HEK293T (cell line): ENCODE data around the gene RENBP.
A peak's percentile ranks its signal among the peaks of the same experiment; 100 is the strongest.

Experiments
- CTCF ChIA-PET: fragments of 350-600 bp; formaldehyde crosslinking; extraction: SDS; loops from one replicate; lab custom pipeline; 2021; ENCODE audit warnings: antibody characterized with exemption, inconsistent platforms; lab: Yijun Ruan, JAX
- POLR2A ChIA-PET: fragments of 350-600 bp; formaldehyde crosslinking; extraction: SDS; loops from one replicate; lab custom pipeline; 2020; ENCODE audit warnings: antibody characterized with exemption, inconsistent platforms; lab: Yijun Ruan, JAX
- DNase-seq: peaks from one replicate; pipeline ENCODE4 v3.0.0; 2012; ENCODE audit warnings: mixed read lengths; ENCODE audit errors: extremely low spot score
- ARNT ChIP-seq: fragments of 450-650 bp; IDR thresholded peaks from 2 replicates; pipeline ENCODE4 v1.6.1; 2017; ENCODE audit warnings: mild to moderate bottlenecking
- BHLHE40 ChIP-seq: fragments of 450-650 bp; IDR thresholded peaks from 2 replicates; pipeline ENCODE4 v1.6.1; 2016; ENCODE audit warnings: mild to moderate bottlenecking, moderate library complexity, borderline replicate concordance
- CTBP1 ChIP-seq: fragments of 450-650 bp; IDR thresholded peaks from 2 replicates; pipeline ENCODE4 v1.6.1; 2016; ENCODE audit warnings: borderline replicate concordance
- ELF4 ChIP-seq: fragments of 450-650 bp; IDR thresholded peaks from 2 replicates; pipeline ENCODE4 v1.6.1; 2017; ENCODE audit warnings: antibody characterized with exemption
- FOXA1 ChIP-seq: fragments of 450-650 bp; IDR thresholded peaks from 2 replicates; pipeline ENCODE4 v1.6.1; 2016; ENCODE audit warnings: mild to moderate bottlenecking
- FOXK2 ChIP-seq: fragments of 450-650 bp; IDR thresholded peaks from 2 replicates; pipeline ENCODE4 v1.6.1; 2016; ENCODE audit warnings: mild to moderate bottlenecking
- FOXM1 ChIP-seq: fragments of 450-650 bp; IDR thresholded peaks from 2 replicates; pipeline ENCODE4 v1.6.1; 2017; ENCODE audit warnings: mild to moderate bottlenecking, borderline replicate concordance
- HDGF ChIP-seq: fragments of 450-650 bp; IDR thresholded peaks from 2 replicates; pipeline ENCODE4 v1.6.1; 2017; ENCODE audit warnings: antibody characterized with exemption, borderline replicate concordance
- L3MBTL2 ChIP-seq: fragments of 450-650 bp; conservative IDR thresholded peaks from 2 replicates; pipeline ENCODE4 v1.6.1; 2016; ENCODE audit warnings: mild to moderate bottlenecking
- LEF1 ChIP-seq: fragments of 450-650 bp; IDR thresholded peaks from 2 replicates; pipeline ENCODE4 v1.6.1; 2017; ENCODE audit warnings: mild to moderate bottlenecking, borderline replicate concordance
- NFRKB ChIP-seq: fragments of 450-650 bp; IDR thresholded peaks from 2 replicates; pipeline ENCODE4 v1.6.1; 2016; ENCODE audit warnings: mild to moderate bottlenecking, moderate library complexity
- PKNOX1 ChIP-seq: fragments of 450-650 bp; IDR thresholded peaks from 2 replicates; pipeline ENCODE4 v1.6.1; 2016
- SP1 ChIP-seq: fragments of 450-650 bp; IDR thresholded peaks from 2 replicates; pipeline ENCODE4 v1.6.1; 2017
- SUZ12 ChIP-seq: fragments of 450-650 bp; IDR thresholded peaks from 2 replicates; pipeline ENCODE4 v1.6.1; 2016; ENCODE audit warnings: mild to moderate bottlenecking
- TARDBP ChIP-seq: fragments of 450-650 bp; IDR thresholded peaks from 2 replicates; pipeline ENCODE4 v1.6.1; 2016
- ZNF384 ChIP-seq: fragments of 450-650 bp; IDR thresholded peaks from 2 replicates; pipeline ENCODE4 v1.6.1; 2016

Gene RENBP

DNA sequence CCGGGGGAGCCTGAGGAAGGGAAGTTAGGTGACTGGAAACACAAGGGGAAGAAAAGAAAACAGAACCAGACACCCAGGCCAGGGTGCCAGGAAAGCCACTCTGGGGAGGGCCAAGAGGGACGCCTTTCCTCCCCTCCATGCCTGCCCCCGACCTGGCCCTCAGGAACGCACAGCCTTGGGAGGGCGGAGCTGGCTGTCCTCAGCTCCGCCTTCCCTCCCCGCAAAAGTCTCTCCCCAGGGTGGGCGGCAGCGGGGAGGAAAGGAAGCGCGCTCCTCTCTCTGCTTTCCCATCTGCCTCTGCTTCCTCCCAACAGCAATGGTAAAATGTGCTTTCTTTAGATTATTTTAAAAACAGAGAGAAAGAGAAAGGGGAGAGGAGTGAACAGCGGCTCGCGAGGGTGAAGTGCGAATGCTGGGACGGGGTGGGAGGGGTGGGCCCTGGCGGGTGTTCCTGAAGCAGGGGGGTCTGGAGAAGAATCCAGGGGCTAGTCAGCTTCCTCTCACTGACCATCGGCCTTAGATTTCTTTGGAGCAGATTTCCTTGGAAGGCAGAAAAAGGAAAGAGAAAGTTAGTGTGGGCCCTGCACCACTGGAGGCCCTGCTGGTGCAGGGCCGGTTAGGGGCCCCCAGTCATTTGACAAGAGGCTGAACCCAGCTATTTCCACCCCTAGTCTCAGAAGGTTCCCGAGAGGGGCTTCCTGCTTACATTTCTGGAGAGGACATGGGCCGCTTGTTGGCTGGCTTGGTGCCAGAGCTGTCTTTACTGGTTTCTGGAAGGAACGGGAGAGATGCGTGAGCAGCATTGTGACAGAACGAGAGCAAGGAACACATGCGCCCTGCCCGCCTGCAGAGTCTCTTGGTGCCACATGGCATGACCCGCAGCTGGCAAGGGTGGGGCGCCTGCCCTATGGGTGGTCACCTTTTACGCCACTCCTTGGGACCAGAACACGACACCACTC, 4.7 kb upstream of the RENBP start:
- no peak for DNase-seq
- TF ChIP-seq TARDBP (no peak), NFRKB (no peak), HDGF (no peak), PKNOX1 (no peak), FOXA1 (no peak), SUZ12 (no peak), ELF4 (no peak), FOXK2 (no peak), BHLHE40 (no peak), FOXM1 (no peak), ZNF384 (no peak), ARNT (no peak), CTBP1 (no peak), L3MBTL2 (no peak), LEF1 (no peak), SP1 (no peak)
- POLR2A ChIA-PET: interaction anchor here (1.1 to 7.1 kb wide), 2 partner anchors 22 to 24 kb away, joined by 3 to 65 read pairs; partner anchors contain the start of genes ARHGAP4 and TMEM187
- CTCF ChIA-PET: interaction anchor here (3.0 to 5.6 kb wide), 2 partner anchors 23 to 26 kb away, joined by 14 to 100 read pairs; partner anchors contain the start of gene ARHGAP4

DNA sequence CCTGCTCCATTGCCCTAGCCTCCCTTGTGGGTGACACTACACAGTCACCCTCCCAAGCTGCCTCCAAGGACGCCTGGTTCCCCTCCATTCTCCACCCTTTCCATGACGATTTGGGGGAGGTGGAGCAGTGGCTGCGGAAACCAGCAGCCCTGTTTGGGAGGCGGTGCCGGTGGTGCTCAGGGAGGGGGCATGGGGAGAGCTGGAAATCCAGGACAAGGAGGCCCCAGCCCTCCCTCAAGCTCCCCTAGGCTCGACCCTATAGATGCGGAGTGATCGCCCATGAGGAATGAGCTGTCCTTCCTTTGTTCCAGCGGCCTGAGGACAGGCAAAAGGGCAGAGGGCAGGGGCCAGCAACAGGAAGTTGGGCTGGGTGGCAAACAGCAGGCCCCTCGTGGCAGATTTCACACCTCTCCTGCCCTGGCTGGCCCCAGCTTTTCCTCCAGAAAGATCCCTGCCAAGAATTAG, 3.6 kb upstream of the RENBP start:
- TF ChIP-seq TARDBP: no peak
- no peak for TF ChIP-seq ZNF384
- TF ChIP-seq PKNOX1: no peak
- TF ChIP-seq NFRKB: no peak
- TF ChIP-seq BHLHE40: no peak
- no peak for TF ChIP-seq HDGF
- TF ChIP-seq SP1: no peak
- no peak for TF ChIP-seq ELF4
- TF ChIP-seq CTBP1: no peak
- no peak for TF ChIP-seq FOXA1
- ChIA-PET CTCF (interaction anchor here (0.6 to 5.6 kb wide), 4 partner anchors 11 to 184 kb away, joined by 3 to 100 read pairs (median 15); partner anchors contain the start of genes ARHGAP4 and PLXNB3), POLR2A (interaction anchor here (1.1 to 7.1 kb wide), 2 partner anchors 20 to 23 kb away, joined by 6 to 65 read pairs; partner anchors contain the start of genes ARHGAP4 and HCFC1)
- no peak for DNase-seq

DNA sequence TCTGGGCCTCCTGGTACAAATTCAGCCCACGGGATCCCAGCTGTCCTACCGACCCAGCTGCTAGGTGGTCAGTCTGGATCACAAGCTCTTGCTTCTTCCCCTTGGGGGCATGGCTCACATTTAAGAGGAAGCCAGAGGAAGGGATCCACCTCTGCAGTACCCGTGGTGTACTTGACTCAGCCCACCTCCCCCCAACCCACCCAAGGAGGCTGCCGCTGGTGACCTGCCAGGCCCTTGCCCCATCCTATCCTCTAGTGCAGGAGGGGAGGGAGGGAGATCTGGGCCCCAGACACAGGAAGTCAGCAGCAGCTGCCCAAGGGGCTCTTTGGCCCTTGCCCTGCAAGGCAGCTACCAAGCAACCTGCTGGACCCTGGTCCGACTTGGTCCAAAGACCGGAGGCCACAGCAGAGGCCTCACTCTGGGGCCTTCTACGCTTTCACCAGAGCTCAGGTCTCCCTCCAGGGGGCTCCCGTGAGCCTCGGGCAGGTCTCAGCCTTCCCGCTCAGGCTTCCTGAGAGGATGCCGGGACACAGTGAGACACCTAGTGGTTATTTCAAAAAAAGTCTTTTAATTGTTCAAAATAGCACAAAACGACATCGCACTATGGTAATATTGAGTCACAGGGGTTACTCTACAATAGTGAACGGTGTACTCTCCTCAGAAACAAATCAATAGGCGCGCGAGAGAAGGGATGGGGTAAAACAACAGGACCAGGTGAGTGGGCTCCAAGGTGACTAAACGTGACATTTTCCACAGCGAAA, 2.7 kb upstream of the RENBP start:
- peak; percentile 88 for DNase-seq
- ChIA-PET CTCF (interaction anchor here (0.6 to 5.6 kb wide), 21 partner anchors 10 to 581 kb away, joined by 3 to 100 read pairs (median 5); partner anchors contain the start of genes ARHGAP4, HCFC1 and PLXNB3), POLR2A (interaction anchor here (0.6 to 7.1 kb wide), 6 partner anchors 14 to 181 kb away, joined by 3 to 65 read pairs (median 4); partner anchors contain the start of genes ARHGAP4, HCFC1, IDH3G and SSR4)
- TF ChIP-seq SP1 (no peak), ARNT (no peak), HDGF (peak; percentile 80; the same call in 1 of the 2 replicates)

DNA sequence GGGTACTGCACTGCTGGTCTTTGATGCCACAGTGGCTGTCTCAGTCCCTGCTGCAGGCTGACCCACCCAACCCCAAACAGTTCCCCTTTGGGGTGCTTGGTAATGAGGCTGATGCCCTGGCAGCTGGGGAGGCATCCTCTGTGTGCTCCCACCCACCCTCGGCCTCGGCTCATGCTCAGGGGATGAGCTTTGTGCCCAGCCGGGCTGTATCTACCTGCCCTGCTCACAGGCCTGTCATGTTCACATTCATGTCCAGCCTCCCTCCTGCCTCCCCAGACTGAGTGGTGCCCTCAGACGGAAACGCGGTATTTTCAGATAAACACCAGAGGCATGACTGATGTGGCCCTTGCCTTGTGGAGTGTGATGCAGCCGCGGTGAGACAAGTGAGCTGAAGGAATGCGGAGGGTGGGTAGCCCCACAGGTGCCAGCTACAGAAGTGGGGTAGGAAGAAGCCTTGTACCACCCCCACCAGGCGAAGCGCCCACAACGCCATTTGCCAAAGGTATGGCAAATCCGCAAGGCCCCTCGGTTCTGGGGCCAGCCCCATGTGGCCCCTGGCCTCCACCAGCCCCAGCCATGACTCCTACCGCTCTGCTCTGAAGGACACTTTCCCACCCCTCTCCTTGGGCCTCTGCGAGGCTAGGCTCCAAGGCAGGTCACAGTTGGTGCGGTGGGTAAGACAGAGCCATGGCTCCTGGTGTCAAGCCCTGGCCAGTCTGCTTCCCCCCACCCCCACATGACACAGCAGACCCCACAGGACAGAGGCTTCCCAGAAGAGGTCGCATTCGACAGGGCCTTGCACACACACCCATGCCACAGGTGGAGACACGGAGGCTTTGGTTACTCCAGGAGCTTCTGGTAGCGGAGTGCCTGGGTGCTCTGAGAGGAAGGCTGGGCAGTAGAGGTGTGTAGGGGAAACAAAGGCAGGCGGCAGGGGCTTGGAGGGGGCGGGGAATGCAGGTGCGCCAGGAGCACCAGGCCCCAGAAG, 1.8 kb upstream of the RENBP start:
- ChIA-PET CTCF (interaction anchor here (0.7 to 5.6 kb wide), 18 partner anchors 9 to 407 kb away, joined by 3 to 100 read pairs (median 6); partner anchors contain the start of genes ARHGAP4, HCFC1, NAA10 and PLXNB3), POLR2A (interaction anchor here (1.0 to 7.1 kb wide), 5 partner anchors 11 to 24 kb away, joined by 4 to 65 read pairs (median 5); partner anchors contain the start of genes ARHGAP4 and NAA10)
- no peak for TF ChIP-seq PKNOX1
- TF ChIP-seq ZNF384: no peak
- no peak for TF ChIP-seq FOXM1
- TF ChIP-seq L3MBTL2: no peak
- no peak for TF ChIP-seq SUZ12
- no peak for TF ChIP-seq ELF4
- TF ChIP-seq FOXA1: no peak
- TF ChIP-seq CTBP1: no peak
- TF ChIP-seq FOXK2: no peak
- no peak for TF ChIP-seq TARDBP
- TF ChIP-seq HDGF: no peak
- no peak for DNase-seq

DNA sequence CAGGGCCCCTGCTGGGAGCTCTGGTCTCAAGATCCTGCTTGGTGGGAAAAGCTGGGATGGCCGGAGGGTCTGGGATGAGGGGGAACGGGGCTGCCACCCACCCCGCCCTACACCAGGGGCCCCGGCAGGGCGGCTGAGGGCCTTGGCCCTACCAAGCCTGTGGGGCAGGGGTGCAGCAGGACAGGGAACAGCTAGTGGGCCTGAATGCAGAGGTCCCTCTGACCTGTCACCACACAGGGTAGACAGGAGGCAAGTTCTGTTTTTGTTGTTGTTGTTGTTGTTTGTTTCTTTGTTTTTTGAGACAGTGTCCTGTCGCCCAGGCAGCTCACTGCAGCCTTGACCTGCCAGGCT, 332 bp upstream of the RENBP start:
- ChIA-PET POLR2A (interaction anchor here (1.1 to 7.1 kb wide), 4 partner anchors 9 to 27 kb away, joined by 5 to 65 read pairs (median 7); partner anchors contain the start of genes ARHGAP4, HCFC1 and NAA10), CTCF (interaction anchor here (0.6 to 5.6 kb wide), 6 partner anchors 11 to 1002 kb away, joined by 3 to 100 read pairs (median 3); partner anchors contain the start of genes ARHGAP4 and PLXNB3)
- TF ChIP-seq LEF1: no peak
- TF ChIP-seq L3MBTL2: no peak
- TF ChIP-seq FOXM1: no peak
- TF ChIP-seq FOXA1: no peak
- TF ChIP-seq TARDBP: no peak
- TF ChIP-seq FOXK2: no peak
- TF ChIP-seq ZNF384: no peak
- no peak for TF ChIP-seq PKNOX1
- no peak for TF ChIP-seq SUZ12
- no peak for TF ChIP-seq NFRKB
- no peak for TF ChIP-seq ARNT
- TF ChIP-seq SP1: no peak
- no peak for TF ChIP-seq CTBP1
- no peak for TF ChIP-seq BHLHE40
- no peak for TF ChIP-seq ELF4
- no peak for TF ChIP-seq HDGF
- DNase-seq: no peak
